Activated naive CD4-positive, alpha-beta T cell treated with anti-CD3 and anti-CD28 coated beads, Interleukin-2, amount 50 U/mL, for 16 hours (primary cell): ENCODE data around the gene OR4K17.
"Not testable (repeated sequence)": the region's sequence is repeated elsewhere in the genome, so short reads cannot be mapped to it uniquely, and the experiment has no call there.

Experiments
- DNase-seq: peaks from one replicate; pipeline ENCODE4 v3.0.0-alpha.2; 2020

The OR4K17 gene

GRCh38 chr14:20110438-20110837 is at the start of gene OR4K17:
TSS of gene OR4K17 (plus strand) at chr14:20110739. CDS start at chr14:20117500, 6,761 bp downstream.
- no peak for DNase-seq

- no peak for DNase-seq
Observed at GRCh38 chr14:20092050-20092449, 18.5 kb upstream of the OR4K17 start.

GRCh38 chr14:20093442-20093841 is 17.1 kb upstream of the OR4K17 start:
- DNase-seq, result no peak

- DNase-seq, result not testable (repeated sequence)
Observed at GRCh38 chr14:20098926-20099770, 11.4 kb upstream of the OR4K17 start.

GRCh38 chr14:20112321-20112720 is 1.8 kb downstream of the OR4K17 start:
- DNase-seq, result no peak

- DNase-seq, result no peak
Observed at GRCh38 chr14:20116748-20117147, 6.2 kb downstream of the OR4K17 start.

GRCh38 chr14:20118795-20119194 is 8.3 kb downstream of the OR4K17 start:
- DNase-seq, result no peak

GRCh38 chr14:20138520-20138919 is 28.0 kb downstream of the OR4K17 start, which contains the start of gene OR4N5:
TSS of gene OR4N5 (plus strand) at chr14:20138820. CDS start at chr14:20143736, 4,916 bp downstream.
- no peak for DNase-seq

GRCh38 chr14:20143911-20144310 is 33.4 kb downstream of the OR4K17 start:
- no peak for DNase-seq

GRCh38 chr14:20144820-20145219 is 34.3 kb downstream of the OR4K17 start:
- no peak for DNase-seq

GRCh38 chr14:20164462-20164861 is 53.9 kb downstream of the OR4K17 start:
- no peak for DNase-seq

GRCh38 chr14:20167091-20167490 is 56.6 kb downstream of the OR4K17 start:
- no peak for DNase-seq

- not testable (repeated sequence) for DNase-seq
Observed at GRCh38 chr14:20169852-20170251, 59.3 kb downstream of the OR4K17 start.
